Kidney (tissue), 14 donors: ENCODE measurements around the gene GMDS. TPM values are rescaled to one million over a fixed set of nuclear protein-coding genes. Genes with fewer than 3 reads are reported as not detected.
A peak's percentile ranks its signal among the peaks of the same experiment; 100 is the strongest.

ENCODE experiments used
- DNase-seq, 5 donors: peaks; one replicate each; pipeline ENCODE4 v3.0.0-alpha.2; 2013 to 2020
- FAIRE-seq: peaks from 2 replicates; lab custom pipeline; 2012; peaks lifted over from hg19 to GRCh38; lab: Jason Lieb, UNC
- H3K27ac ChIP-seq, 2 donors: one replicate each; pipeline ENCODE4 v1.7.0; 2013; ENCODE audit warnings: low read depth in 2 of 2, low read length in 2 of 2, inconsistent platforms in 1 of 2
- H3K27me3 ChIP-seq: one replicate; pipeline ENCODE4 v1.7.1; 2013; ENCODE audit warnings: low read length, inconsistent platforms; ENCODE audit not compliant: control insufficient read depth, insufficient read depth
- H3K36me3 ChIP-seq, 3 donors: one replicate each; pipeline versions ENCODE4 v1.7.0 to v1.7.1; 2013; ENCODE audit warnings: low read length in 3 of 3, control low read depth in 1 of 3, inconsistent platforms in 1 of 3; ENCODE audit not compliant: insufficient read depth in 3 of 3, control insufficient read depth in 2 of 3
- H3K4me1 ChIP-seq, 3 donors: one replicate each; pipeline versions ENCODE4 v1.7.0 to v1.7.1; 2013; ENCODE audit warnings: low read length in 3 of 3, inconsistent platforms in 1 of 3, low read depth in 1 of 3; ENCODE audit not compliant: control insufficient read depth in 2 of 3, insufficient read depth in 2 of 3
- H3K4me3 ChIP-seq, 3 donors: one replicate each; pipeline versions ENCODE4 v1.7.0 to v1.8.1; 2013; ENCODE audit warnings: low read length in 3 of 3, control low read depth in 1 of 3, inconsistent platforms in 1 of 3
- H3K9ac ChIP-seq, 3 donors: one replicate each; pipeline versions ENCODE4 v1.7.0 to v1.7.1; 2013; ENCODE audit warnings: low read length in 3 of 3, control low read depth in 1 of 3, inconsistent platforms in 1 of 3
- H3K9me3 ChIP-seq, 3 donors: one replicate each; pipeline versions ENCODE4 v1.7.0 to v1.7.1; 2013; ENCODE audit warnings: low read length in 3 of 3, control low read depth in 1 of 3, inconsistent platforms in 1 of 3; ENCODE audit not compliant: control insufficient read depth in 2 of 3, insufficient read depth in 1 of 3
- intact Hi-C: fragments of 100-400 bp; cut with DNase I; formaldehyde crosslinking; loops from one replicate; pipeline ENCODE4 v1.11.1; 2022
- polyA plus RNA-seq: library from polyadenylated mRNA; stranded (reverse); fragments of 350-450 nt; fragmentation: Illumina TruSeq; extraction: RNeasy Lipid Tissue Mini Kit (QIAGEN cat#74804); gene quantifications from one replicate; pipeline ENCODE4 v1.2.3, GENCODE V29; 2014; ENCODE audit warnings: low read depth, low replicate concordance; ENCODE audit not compliant: insufficient read depth
- total RNA-seq: library from RNA; stranded (reverse); fragmentation: NEBNext Ultra II Directional; extraction: Animal tissue kit (Norgen Biotek cat#: 25700); gene quantifications from one replicate; pipeline ENCODE4 v1.2.1, GENCODE V29; 2021
- TF ChIP-seq, protein P1 (sequence below): IDR thresholded peaks from 3 replicates; pipeline ENCODE4 v1.5.1; 2012; ENCODE audit warnings: mild to moderate bottlenecking, moderate library complexity, borderline replicate concordance; ENCODE audit not compliant: insufficient read depth; ENCODE audit errors: extremely low read depth
- donor health status: control.
- donor health status: control.
- donor health status: control.
- donor health status: control.
- donor health status: control.
- donor health status: DM: yes; HTN: yes; CAD: no.
- donor health status: Normal renal cell carcinoma (clear cell type).

The GMDS gene
- total and polyA plus RNA-seq, 2 donors from 2014 or later, result 49.6 to 63.7 TPM

DNA sequence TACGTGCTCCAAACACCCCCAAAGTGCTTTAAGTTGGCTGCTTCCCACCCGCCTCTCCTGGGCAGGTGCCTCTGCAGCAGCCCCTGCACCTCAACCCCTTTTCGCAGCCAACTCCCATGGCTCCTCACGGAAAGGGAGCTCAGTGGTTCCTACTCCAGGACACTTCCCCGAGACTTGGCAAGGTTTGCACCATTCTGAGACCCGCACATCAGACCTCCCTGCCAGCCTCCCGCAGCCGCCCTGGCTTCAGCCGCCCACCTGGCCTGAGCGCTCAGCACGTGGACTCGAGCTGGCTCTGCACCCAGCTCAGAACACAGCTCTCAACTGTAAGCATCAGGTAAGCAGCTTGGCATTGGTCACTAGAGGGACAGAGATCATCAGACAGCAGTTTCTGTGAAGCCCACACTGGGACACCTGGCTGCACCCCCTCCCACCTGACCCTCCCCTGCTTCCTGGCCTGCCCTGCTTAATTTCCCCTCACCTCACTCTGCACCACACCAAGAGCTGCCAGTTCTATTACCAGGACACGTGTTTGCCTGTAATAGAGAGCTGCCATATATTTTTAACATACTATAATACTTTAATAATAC is 28.5 kb downstream of the GMDS start:
- intact Hi-C loops, result no loop called here
- no peaks in the 10 kb centered on the region for H3K4me1 ChIP-seq
- H3K27ac ChIP-seq, result no peak overlapping the region
- H3K27me3 ChIP-seq, result no peaks in the 10 kb centered on the region
- DNase-seq (no peak), FAIRE-seq (no peak)
- H3K36me3 ChIP-seq, result no peaks in the 10 kb centered on the region
- H3K9me3 ChIP-seq, result no peaks in the 10 kb centered on the region
- H3K4me3 ChIP-seq, result no peak overlapping the region
- TF ChIP-seq, protein P1, sequence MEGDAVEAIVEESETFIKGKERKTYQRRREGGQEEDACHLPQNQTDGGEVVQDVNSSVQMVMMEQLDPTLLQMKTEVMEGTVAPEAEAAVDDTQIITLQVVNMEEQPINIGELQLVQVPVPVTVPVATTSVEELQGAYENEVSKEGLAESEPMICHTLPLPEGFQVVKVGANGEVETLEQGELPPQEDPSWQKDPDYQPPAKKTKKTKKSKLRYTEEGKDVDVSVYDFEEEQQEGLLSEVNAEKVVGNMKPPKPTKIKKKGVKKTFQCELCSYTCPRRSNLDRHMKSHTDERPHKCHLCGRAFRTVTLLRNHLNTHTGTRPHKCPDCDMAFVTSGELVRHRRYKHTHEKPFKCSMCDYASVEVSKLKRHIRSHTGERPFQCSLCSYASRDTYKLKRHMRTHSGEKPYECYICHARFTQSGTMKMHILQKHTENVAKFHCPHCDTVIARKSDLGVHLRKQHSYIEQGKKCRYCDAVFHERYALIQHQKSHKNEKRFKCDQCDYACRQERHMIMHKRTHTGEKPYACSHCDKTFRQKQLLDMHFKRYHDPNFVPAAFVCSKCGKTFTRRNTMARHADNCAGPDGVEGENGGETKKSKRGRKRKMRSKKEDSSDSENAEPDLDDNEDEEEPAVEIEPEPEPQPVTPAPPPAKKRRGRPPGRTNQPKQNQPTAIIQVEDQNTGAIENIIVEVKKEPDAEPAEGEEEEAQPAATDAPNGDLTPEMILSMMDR, result no peak
- H3K9ac ChIP-seq, result no peak overlapping the region

DNA sequence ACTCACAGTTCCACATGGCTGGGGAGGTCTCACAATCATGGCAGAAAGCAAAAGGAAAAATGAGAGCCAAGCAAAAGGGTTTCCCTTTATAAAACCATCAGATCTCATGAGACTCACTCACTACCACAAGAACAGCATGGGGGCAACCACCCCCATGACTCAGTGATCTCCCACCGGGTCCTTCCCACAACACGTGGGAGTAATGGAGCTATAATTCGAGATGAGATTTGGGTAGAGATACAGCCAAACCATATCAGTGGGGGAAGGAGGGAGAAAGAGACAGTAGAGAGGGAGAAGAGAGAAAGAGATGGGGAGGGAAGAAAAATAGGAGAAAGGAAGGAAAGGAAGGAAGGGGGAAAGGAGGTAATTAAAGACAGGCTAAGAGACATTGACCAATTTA is 30.1 kb downstream of the GMDS start:
- no peaks in the 10 kb centered on the region for H3K36me3 ChIP-seq
- no peaks in the 10 kb centered on the region for H3K27me3 ChIP-seq
- no peaks in the 10 kb centered on the region for H3K4me1 ChIP-seq
- TF ChIP-seq, protein P1, result no peak
- intact Hi-C loops, result no loop called here
- no peak overlapping the region for H3K27ac ChIP-seq
- FAIRE-seq (no peak), DNase-seq (no peak)
- H3K9ac ChIP-seq, result no peak overlapping the region
- H3K4me3 ChIP-seq, result no peak overlapping the region
- no peaks in the 10 kb centered on the region for H3K9me3 ChIP-seq

DNA sequence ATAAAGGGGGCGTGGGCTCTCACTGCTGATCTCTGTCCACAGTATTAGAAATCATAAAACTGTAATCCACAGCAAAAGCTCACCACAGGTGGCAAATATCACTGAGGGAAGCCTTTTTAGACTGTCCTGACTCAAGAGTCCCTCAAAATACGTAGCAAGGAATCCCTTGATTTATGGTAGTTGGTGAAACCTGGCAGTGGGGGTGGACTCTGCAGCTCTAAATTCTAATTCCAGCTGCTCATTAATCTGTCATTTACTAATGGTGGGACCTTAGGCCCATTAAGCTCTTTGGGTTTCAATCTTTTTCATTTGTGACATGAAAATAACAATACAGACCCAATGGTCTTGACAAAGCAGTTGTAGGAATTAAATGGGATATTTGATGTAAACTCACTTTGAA is 32.3 kb downstream of the GMDS start:
- FAIRE-seq (no peak), DNase-seq (peak in 3 of 5 donors; percentile 60 to 80 (median 79))
- Histone ChIP-seq H3K27me3 (no peaks in the 10 kb centered on the region), H3K4me3 (no peak overlapping the region), H3K4me1 (no peaks in the 10 kb centered on the region), H3K9me3 (no peaks in the 10 kb centered on the region), H3K27ac (no peak overlapping the region), H3K36me3 (no peaks in the 10 kb centered on the region), H3K9ac (no peak overlapping the region)
- intact Hi-C loops, result no loop called here
- TF ChIP-seq, protein P1, result no peak
